ENCODE data around the gene LHFPL2.

Gene LHFPL2

DNA sequence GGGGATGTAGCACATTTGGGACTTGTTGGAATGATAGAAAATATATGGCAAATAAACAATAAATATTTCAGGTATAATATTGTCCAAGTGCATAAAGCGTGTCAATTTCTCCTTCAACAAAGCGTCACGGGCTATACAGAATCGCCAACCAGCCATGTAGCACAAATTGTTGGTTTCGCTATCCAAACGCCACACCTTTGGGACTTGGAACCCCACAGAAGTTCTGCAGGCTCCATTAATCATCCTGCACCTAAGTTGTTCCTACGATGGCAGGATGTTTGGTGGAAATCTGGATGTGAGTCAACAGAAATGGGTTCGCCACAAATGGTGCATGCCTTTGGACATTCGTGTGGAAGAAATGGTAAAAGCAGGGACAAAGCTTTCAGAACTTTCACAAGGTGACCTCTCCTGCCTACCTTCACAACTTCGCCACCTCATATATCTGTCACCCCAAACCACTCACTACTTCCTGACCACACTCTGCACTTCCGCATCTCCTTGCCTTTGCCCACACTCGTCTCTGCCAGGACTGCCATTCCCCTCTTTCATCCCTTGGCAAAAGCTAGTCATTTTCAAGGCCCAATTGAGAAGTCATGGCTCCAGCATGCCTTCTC lies 95.7 kb downstream of the LHFPL2 start:
- Histone ChIP-seq H3K27me3 (ENCODE audit: control insufficient read depth, low read length) (no peaks in the 10 kb centered on the region), H3F3A (ENCODE audit: control insufficient read depth, insufficient read depth) (no peaks in the 10 kb centered on the region), H3K4me1 (ENCODE audit: control insufficient read depth, low read length) (no peaks in the 10 kb centered on the region), H3K4me2 (ENCODE audit: low read length) (no peak overlapping the region), H3K79me2 (ENCODE audit: control insufficient read depth, low read length) (no peaks in the 10 kb centered on the region), H4K20me1 (ENCODE audit: control insufficient read depth, insufficient read depth, low read depth, low read length) (no peaks in the 10 kb centered on the region), H3K9me2 (replicated peaks; ENCODE audit: control insufficient read depth, low read length) (no peaks in the 10 kb centered on the region), H3K36me3 (ENCODE audit: control insufficient read depth, low read length) (no peaks in the 10 kb centered on the region), H3K9me3 (ENCODE audit: control insufficient read depth, insufficient read depth, low read length) (no peaks in the 10 kb centered on the region), H3K4me3 (ENCODE audit: low read length) (no peak overlapping the region), H3K27ac (ENCODE audit: low read depth, low read length) (no peak overlapping the region)
- TF ChIP-seq, protein P1, sequence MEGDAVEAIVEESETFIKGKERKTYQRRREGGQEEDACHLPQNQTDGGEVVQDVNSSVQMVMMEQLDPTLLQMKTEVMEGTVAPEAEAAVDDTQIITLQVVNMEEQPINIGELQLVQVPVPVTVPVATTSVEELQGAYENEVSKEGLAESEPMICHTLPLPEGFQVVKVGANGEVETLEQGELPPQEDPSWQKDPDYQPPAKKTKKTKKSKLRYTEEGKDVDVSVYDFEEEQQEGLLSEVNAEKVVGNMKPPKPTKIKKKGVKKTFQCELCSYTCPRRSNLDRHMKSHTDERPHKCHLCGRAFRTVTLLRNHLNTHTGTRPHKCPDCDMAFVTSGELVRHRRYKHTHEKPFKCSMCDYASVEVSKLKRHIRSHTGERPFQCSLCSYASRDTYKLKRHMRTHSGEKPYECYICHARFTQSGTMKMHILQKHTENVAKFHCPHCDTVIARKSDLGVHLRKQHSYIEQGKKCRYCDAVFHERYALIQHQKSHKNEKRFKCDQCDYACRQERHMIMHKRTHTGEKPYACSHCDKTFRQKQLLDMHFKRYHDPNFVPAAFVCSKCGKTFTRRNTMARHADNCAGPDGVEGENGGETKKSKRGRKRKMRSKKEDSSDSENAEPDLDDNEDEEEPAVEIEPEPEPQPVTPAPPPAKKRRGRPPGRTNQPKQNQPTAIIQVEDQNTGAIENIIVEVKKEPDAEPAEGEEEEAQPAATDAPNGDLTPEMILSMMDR (IDR thresholded peaks at IDR 0.05; ENCODE audit: low read depth, low read length, poor library complexity, severe bottlenecking): no peak
- no peak for TF ChIP-seq EZH2phosphoT487 (IDR thresholded peaks at IDR 0.05; ENCODE audit: borderline replicate concordance, low read length)

DNA sequence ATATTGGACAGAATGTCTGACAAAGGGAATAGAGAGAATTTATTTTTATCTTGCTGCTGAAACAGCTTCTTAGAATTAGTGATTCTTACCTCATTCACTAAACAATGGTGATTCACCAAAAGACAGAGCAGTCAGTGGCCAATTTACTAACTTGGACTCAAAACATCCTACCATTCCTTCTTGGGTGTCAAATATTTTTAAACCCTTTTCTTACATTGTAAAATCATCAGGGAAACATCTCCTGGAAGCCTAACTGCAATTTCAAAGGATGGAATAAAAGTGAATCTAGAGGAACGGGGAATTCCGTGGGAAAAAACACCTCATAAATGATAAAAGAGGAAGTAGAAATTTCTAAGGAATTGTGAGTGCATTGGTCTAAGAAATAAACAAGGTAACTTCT lies 97.7 kb downstream of the LHFPL2 start:
- TF ChIP-seq EZH2phosphoT487 (IDR thresholded peaks at IDR 0.05; ENCODE audit: borderline replicate concordance, low read length): no peak
- TF ChIP-seq, protein P1 (IDR thresholded peaks at IDR 0.05; ENCODE audit: low read depth, low read length, poor library complexity, severe bottlenecking): no peak
- Histone ChIP-seq H3K36me3 (ENCODE audit: control insufficient read depth, low read length) (no peaks in the 10 kb centered on the region), H3K4me1 (ENCODE audit: control insufficient read depth, low read length) (no peaks in the 10 kb centered on the region), H3K79me2 (ENCODE audit: control insufficient read depth, low read length) (no peaks in the 10 kb centered on the region), H3K9me2 (replicated peaks; ENCODE audit: control insufficient read depth, low read length) (no peaks in the 10 kb centered on the region), H3K27me3 (ENCODE audit: control insufficient read depth, low read length) (no peaks in the 10 kb centered on the region), H3K4me2 (ENCODE audit: low read length) (no peak overlapping the region), H4K20me1 (ENCODE audit: control insufficient read depth, insufficient read depth, low read depth, low read length) (no peaks in the 10 kb centered on the region), H3K27ac (ENCODE audit: low read depth, low read length) (no peak overlapping the region), H3K9me3 (ENCODE audit: control insufficient read depth, insufficient read depth, low read length) (no peaks in the 10 kb centered on the region), H3F3A (ENCODE audit: control insufficient read depth, insufficient read depth) (no peaks in the 10 kb centered on the region), H3K4me3 (ENCODE audit: low read length) (no peak overlapping the region)

DNA sequence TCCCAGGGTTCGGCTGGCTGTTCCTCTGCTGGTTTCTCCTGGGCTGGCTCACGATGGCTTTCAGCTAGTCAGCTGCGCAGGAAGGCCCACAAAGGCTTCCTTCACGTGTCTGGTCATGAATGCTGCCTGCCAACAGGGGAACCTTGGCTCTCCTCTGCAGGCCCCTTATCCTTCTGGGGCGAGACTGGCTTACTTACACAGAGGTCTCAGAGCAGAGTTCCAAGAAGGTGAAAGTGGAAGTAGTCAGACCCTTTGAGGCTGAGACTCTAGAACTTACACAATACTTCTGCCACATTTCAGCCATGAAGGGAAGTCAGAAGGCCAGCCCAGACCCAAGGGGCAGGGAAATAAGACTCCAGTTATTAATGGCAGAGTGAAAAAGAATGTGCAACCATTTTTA lies 99.5 kb downstream of the LHFPL2 start:
- no peaks in the 10 kb centered on the region for H3K36me3 ChIP-seq (ENCODE audit: control insufficient read depth, low read length)
- no peaks in the 10 kb centered on the region for H3K4me1 ChIP-seq (ENCODE audit: control insufficient read depth, low read length)
- H3K9me3 ChIP-seq (ENCODE audit: control insufficient read depth, insufficient read depth, low read length): no peaks in the 10 kb centered on the region
- no peaks in the 10 kb centered on the region for H3K27me3 ChIP-seq (ENCODE audit: control insufficient read depth, low read length)
- H3F3A ChIP-seq (ENCODE audit: control insufficient read depth, insufficient read depth): no peaks in the 10 kb centered on the region
- no peak overlapping the region for H3K4me3 ChIP-seq (ENCODE audit: low read length)
- TF ChIP-seq, protein P1 (IDR thresholded peaks at IDR 0.05; ENCODE audit: low read depth, low read length, poor library complexity, severe bottlenecking): no peak
- TF ChIP-seq EZH2phosphoT487 (IDR thresholded peaks at IDR 0.05; ENCODE audit: borderline replicate concordance, low read length): no peak
- H3K79me2 ChIP-seq (ENCODE audit: control insufficient read depth, low read length): no peaks in the 10 kb centered on the region
- no peaks in the 10 kb centered on the region for H3K9me2 ChIP-seq (replicated peaks; ENCODE audit: control insufficient read depth, low read length)
- H4K20me1 ChIP-seq (ENCODE audit: control insufficient read depth, insufficient read depth, low read depth, low read length): no peaks in the 10 kb centered on the region
- no peak overlapping the region for H3K4me2 ChIP-seq (ENCODE audit: low read length)
- no peak overlapping the region for H3K27ac ChIP-seq (ENCODE audit: low read depth, low read length)
